Measurements from ENCODE around the gene FLNC. TPM values are rescaled to one million over a fixed set of nuclear protein-coding genes. Genes with fewer than 3 reads are reported as not detected.

The FLNC gene
- total RNA-seq, 2 experiments from 2014 or later, result 0.05 TPM; not detected in 1

GRCh38 chr7:128792471-128793180, 37.6 kb upstream of the FLNC start:
- no peak for DNase-seq
- intact Hi-C loops (cut with micrococcal nuclease), result loop anchor here (5.0 kb wide), 1 partner anchor 55 kb away; the partner anchor contains the start of gene CALU
- H3K9me3 Mint-ChIP-seq, result no peaks in the 10 kb centered on the region
- ChIA-PET POLR2A (no interaction called here), CTCF (no interaction called here)
- no peaks in the 10 kb centered on the region for H3K27me3 Mint-ChIP-seq
- H3K36me3 Mint-ChIP-seq, result peaks cover 2% of the 10 kb centered on the region
- H3K4me3 Mint-ChIP-seq, result peak overlapping the region; percentile 20
- H3K27ac Mint-ChIP-seq, result no peak overlapping the region
- no peaks in the 10 kb centered on the region for H3K4me1 Mint-ChIP-seq (ENCODE audit: low read depth)

- no peaks in the 10 kb centered on the region for H3K4me1 Mint-ChIP-seq (ENCODE audit: low read depth)
- H3K4me3 Mint-ChIP-seq, result no peak overlapping the region
- POLR2A ChIA-PET, result no interaction called here
- intact Hi-C loops (cut with micrococcal nuclease), result loop anchor here (5.0 kb wide), 1 partner anchor 56 kb away; the partner anchor contains the start of gene CALU
- peaks cover 2% of the 10 kb centered on the region for H3K36me3 Mint-ChIP-seq
- no peak overlapping the region for H3K27ac Mint-ChIP-seq
- H3K9me3 Mint-ChIP-seq, result no peaks in the 10 kb centered on the region
- no peaks in the 10 kb centered on the region for H3K27me3 Mint-ChIP-seq
- DNase-seq, result no peak
- CTCF ChIA-PET, result interaction anchor here (0.6 kb wide), 1 partner anchor 394 kb away, joined by 3 read pairs; no protein-coding TSS in a partner anchor
These were observed 37.0 kb upstream of the FLNC start for GRCh38 chr7:128793181-128793547.

GRCh38 chr7:128794020-128794419, 36.2 kb upstream of the FLNC start:
- Mint-ChIP-seq H3K27ac (no peak overlapping the region), H3K36me3 (peaks cover 2% of the 10 kb centered on the region), H3K9me3 (no peaks in the 10 kb centered on the region), H3K4me3 (no peak overlapping the region), H3K27me3 (no peaks in the 10 kb centered on the region), H3K4me1 (ENCODE audit: low read depth) (no peaks in the 10 kb centered on the region)
- ChIA-PET CTCF (interaction anchor here (0.9 to 1.1 kb wide), 2 partner anchors 12 to 90 kb away, joined by 3 to 5 read pairs; no protein-coding TSS in a partner anchor), POLR2A (no interaction called here)
- peak; percentile 46 for DNase-seq
- intact Hi-C loops (cut with micrococcal nuclease), result loop anchor here (2.0 to 5.0 kb wide), 2 partner anchors 57 to 87 kb away; partner anchors contain the start of gene CALU

GRCh38 chr7:128794436-128794835, 35.8 kb upstream of the FLNC start:
- ChIA-PET POLR2A (no interaction called here), CTCF (interaction anchor here (0.9 to 1.1 kb wide), 2 partner anchors 12 to 89 kb away, joined by 3 to 5 read pairs; no protein-coding TSS in a partner anchor)
- Mint-ChIP-seq H3K27ac (no peak overlapping the region), H3K9me3 (no peaks in the 10 kb centered on the region), H3K4me3 (no peak overlapping the region), H3K36me3 (peaks cover 2% of the 10 kb centered on the region), H3K27me3 (no peaks in the 10 kb centered on the region), H3K4me1 (ENCODE audit: low read depth) (no peaks in the 10 kb centered on the region)
- no peak for DNase-seq
- intact Hi-C loops (cut with micrococcal nuclease), result loop anchor here (2.0 to 5.0 kb wide), 2 partner anchors 57 to 86 kb away; partner anchors contain the start of gene CALU

- H3K4me3 Mint-ChIP-seq, result no peak overlapping the region
- H3K36me3 Mint-ChIP-seq, result peaks cover 2% of the 10 kb centered on the region
- ChIA-PET CTCF (interaction anchor here (0.9 to 1.0 kb wide), 2 partner anchors 69 to 86 kb away, joined by 3 read pairs; no protein-coding TSS in a partner anchor), POLR2A (no interaction called here)
- H3K9me3 Mint-ChIP-seq, result no peaks in the 10 kb centered on the region
- no peak for DNase-seq
- H3K4me1 Mint-ChIP-seq (ENCODE audit: low read depth), result no peaks in the 10 kb centered on the region
- H3K27ac Mint-ChIP-seq, result no peak overlapping the region
- intact Hi-C loops (cut with micrococcal nuclease), result loop anchor here (2.0 kb wide), 1 partner anchor 86 kb away; no protein-coding TSS in a partner anchor
- no peaks in the 10 kb centered on the region for H3K27me3 Mint-ChIP-seq
These were observed 35.1 kb upstream of the FLNC start for GRCh38 chr7:128795129-128795528.

- no peaks in the 10 kb centered on the region for H3K27me3 Mint-ChIP-seq
- CTCF ChIA-PET, result interaction anchor here (1.0 kb wide), 1 partner anchor 14 kb away, joined by 3 read pairs; no protein-coding TSS in a partner anchor
- H3K9me3 Mint-ChIP-seq, result no peaks in the 10 kb centered on the region
- H3K27ac Mint-ChIP-seq, result no peak overlapping the region
- H3K36me3 Mint-ChIP-seq, result peaks cover 2% of the 10 kb centered on the region
- intact Hi-C loops (cut with micrococcal nuclease), result no loop called here
- no peak overlapping the region for H3K4me3 Mint-ChIP-seq
- peaks cover 2% of the 10 kb centered on the region for H3K4me1 Mint-ChIP-seq (ENCODE audit: low read depth)
- POLR2A ChIA-PET, result no interaction called here
- no peak for DNase-seq
These were observed 33.9 kb upstream of the FLNC start for GRCh38 chr7:128796327-128796726.

GRCh38 chr7:128799451-128799850, 30.8 kb upstream of the FLNC start:
- H3K27me3 Mint-ChIP-seq, result no peaks in the 10 kb centered on the region
- no peak for DNase-seq
- POLR2A ChIA-PET, result no interaction called here
- H3K36me3 Mint-ChIP-seq, result peaks cover 2% of the 10 kb centered on the region
- intact Hi-C loops (cut with micrococcal nuclease), result no loop called here
- no peaks in the 10 kb centered on the region for H3K9me3 Mint-ChIP-seq
- no peak overlapping the region for H3K4me3 Mint-ChIP-seq
- H3K27ac Mint-ChIP-seq, result no peak overlapping the region
- peaks cover 2% of the 10 kb centered on the region for H3K4me1 Mint-ChIP-seq (ENCODE audit: low read depth)
- CTCF ChIA-PET, result interaction anchor here (1.5 kb wide), 1 partner anchor 84 kb away, joined by 4 read pairs; no protein-coding TSS in a partner anchor

GRCh38 chr7:128800567-128800966, 29.6 kb upstream of the FLNC start:
- CTCF ChIA-PET, result no interaction called here
- Mint-ChIP-seq H3K27me3 (no peaks in the 10 kb centered on the region), H3K9me3 (no peaks in the 10 kb centered on the region), H3K36me3 (peaks cover 2% of the 10 kb centered on the region), H3K4me3 (no peak overlapping the region), H3K27ac (no peak overlapping the region), H3K4me1 (ENCODE audit: low read depth) (peaks cover 2% of the 10 kb centered on the region)
- DNase-seq, result no peak
- intact Hi-C loops (cut with micrococcal nuclease), result no loop called here
- POLR2A ChIA-PET, result interaction anchor here (1.0 kb wide), 1 partner anchor 9 kb away, joined by 3 read pairs; no protein-coding TSS in a partner anchor

- no peak overlapping the region for H3K27ac Mint-ChIP-seq
- POLR2A ChIA-PET, result no interaction called here
These were observed 29.2 kb upstream of the FLNC start for GRCh38 chr7:128801003-128801402.

GRCh38 chr7:128801667-128802418, 28.4 kb upstream of the FLNC start:
- Mint-ChIP-seq H3K4me1 (ENCODE audit: low read depth) (peaks cover 2% of the 10 kb centered on the region), H3K9me3 (no peaks in the 10 kb centered on the region), H3K36me3 (peaks cover 2% of the 10 kb centered on the region), H3K27me3 (no peaks in the 10 kb centered on the region), H3K27ac (no peak overlapping the region), H3K4me3 (no peak overlapping the region)
- CTCF ChIA-PET, result interaction anchor here (0.7 to 1.4 kb wide), 2 partner anchors 40 to 339 kb away, joined by 3 read pairs; no protein-coding TSS in a partner anchor
- intact Hi-C loops (cut with micrococcal nuclease), result no loop called here
- POLR2A ChIA-PET, result interaction anchor here (0.8 kb wide), 1 partner anchor 62 kb away, joined by 3 read pairs; no protein-coding TSS in a partner anchor
- no peak for DNase-seq

More at GRCh38 chr7:128801003-128801402, 29.2 kb upstream of the FLNC start:
- Mint-ChIP-seq H3K4me3 (no peak overlapping the region), H3K36me3 (peaks cover 2% of the 10 kb centered on the region), H3K9me3 (no peaks in the 10 kb centered on the region), H3K4me1 (ENCODE audit: low read depth) (peaks cover 2% of the 10 kb centered on the region), H3K27me3 (no peaks in the 10 kb centered on the region)
- intact Hi-C loops (cut with micrococcal nuclease), result no loop called here
- no peak for DNase-seq
- CTCF ChIA-PET, result no interaction called here

GRCh38 chr7:128804484-128804883, 25.7 kb upstream of the FLNC start:
- CTCF ChIA-PET, result no interaction called here
- Mint-ChIP-seq H3K36me3 (no peaks in the 10 kb centered on the region), H3K9me3 (no peaks in the 10 kb centered on the region)

GRCh38 chr7:128805225-128805624, 25.0 kb upstream of the FLNC start:
- no peaks in the 10 kb centered on the region for H3K36me3 Mint-ChIP-seq
- H3K9me3 Mint-ChIP-seq, result no peaks in the 10 kb centered on the region
- H3K4me3 Mint-ChIP-seq, result no peak overlapping the region
- no peaks in the 10 kb centered on the region for H3K27me3 Mint-ChIP-seq
- intact Hi-C loops (cut with micrococcal nuclease), result no loop called here
- peaks cover 2% of the 10 kb centered on the region for H3K4me1 Mint-ChIP-seq (ENCODE audit: low read depth)
- H3K27ac Mint-ChIP-seq, result no peak overlapping the region
- no peak for DNase-seq
- ChIA-PET CTCF (no interaction called here), POLR2A (no interaction called here)

More at GRCh38 chr7:128804484-128804883, 25.7 kb upstream of the FLNC start:
- POLR2A ChIA-PET, result no interaction called here
- no peaks in the 10 kb centered on the region for H3K27me3 Mint-ChIP-seq
- H3K27ac Mint-ChIP-seq, result no peak overlapping the region
- no peak for DNase-seq
- intact Hi-C loops (cut with micrococcal nuclease), result no loop called here
- peaks cover 2% of the 10 kb centered on the region for H3K4me1 Mint-ChIP-seq (ENCODE audit: low read depth)
- no peak overlapping the region for H3K4me3 Mint-ChIP-seq

Measured in activated CD4-positive, alpha-beta memory T cell treated with anti-CD3 and anti-CD28 coated beads for 36 hours (primary cell).